GM23338 (cell line): ENCODE measurements around the gene MUC22.

Experiments
- CREB1 ChIP-seq: fragments of 250-450 bp; sonication (Bioruptor Pico); IDR thresholded peaks from 2 replicates; pipeline ENCODE4 v1.5.0; 2020; ENCODE audit warnings: low read depth, mild to moderate bottlenecking, moderate library complexity
- CTCF ChIP-seq, 2 experiments: fragments of 200-600 bp in 1 of 2; sonication (generic) in 1 of 2; conservative IDR thresholded peaks; 2 replicates each; pipeline versions ENCODE4 v1.5.1 to v1.6.1; 2016 to 2017; ENCODE audit warnings: antibody characterized with exemption in 2 of 2, low read depth in 2 of 2, mild to moderate bottlenecking in 2 of 2, moderate library complexity in 1 of 2
- ETS1 ChIP-seq: IDR thresholded peaks from 2 replicates; pipeline ENCODE4 v1.6.1; 2016; ENCODE audit warnings: antibody characterized with exemption
- EZH2 ChIP-seq: fragments of 200-600 bp; sonication (generic); IDR thresholded peaks from one replicate; pipeline ENCODE4 v1.8.0; 2017; ENCODE audit warnings: antibody characterized with exemption, mild to moderate bottlenecking, low read depth; ENCODE audit not compliant: unreplicated experiment
- EZH2phosphoT487 ChIP-seq: fragments of 200-600 bp; sonication (generic); IDR thresholded peaks from one replicate; pipeline ENCODE4 v1.8.1; 2018; ENCODE audit warnings: antibody characterized with exemption; ENCODE audit not compliant: unreplicated experiment
- JUNB ChIP-seq: IDR thresholded peaks from one replicate; pipeline ENCODE4 v1.6.1; 2016; ENCODE audit warnings: antibody characterized with exemption; ENCODE audit not compliant: unreplicated experiment
- NANOG ChIP-seq: IDR thresholded peaks from 2 replicates; pipeline ENCODE4 v1.6.1; 2016; ENCODE audit warnings: antibody characterized with exemption, borderline replicate concordance
- POLR2AphosphoS5 ChIP-seq: IDR thresholded peaks from 2 replicates; pipeline ENCODE4 v1.6.1; 2016; ENCODE audit warnings: antibody characterized with exemption, low read depth
- ZNF114 ChIP-seq: fragments of 250-450 bp; sonication (Bioruptor Pico); IDR thresholded peaks from 2 replicates; pipeline ENCODE4 v1.5.0; 2020; ENCODE audit warnings: mild to moderate bottlenecking, moderate library complexity
- ZNF331 ChIP-seq: fragments of 250-450 bp; sonication (Bioruptor Pico); IDR thresholded peaks from 2 replicates; pipeline ENCODE4 v1.5.0; 2020; ENCODE audit warnings: low read depth, mild to moderate bottlenecking, moderate library complexity
- TF ChIP-seq, protein P1 (sequence below): IDR thresholded peaks from one replicate; pipeline ENCODE4 v1.6.1; 2018; ENCODE audit warnings: antibody characterized with exemption; ENCODE audit not compliant: unreplicated experiment

GRCh38 chr6:31010393-31011060, at the start of gene MUC22:
- TF ChIP-seq EZH2: no peak
- no peak for TF ChIP-seq CTCF (conservative IDR thresholded peaks at IDR 0.05; ENCODE audit: low read depth in 2 of 2)
- TF ChIP-seq CREB1 (CRISPR knock-in tag): no peak
- TF ChIP-seq, protein P1, sequence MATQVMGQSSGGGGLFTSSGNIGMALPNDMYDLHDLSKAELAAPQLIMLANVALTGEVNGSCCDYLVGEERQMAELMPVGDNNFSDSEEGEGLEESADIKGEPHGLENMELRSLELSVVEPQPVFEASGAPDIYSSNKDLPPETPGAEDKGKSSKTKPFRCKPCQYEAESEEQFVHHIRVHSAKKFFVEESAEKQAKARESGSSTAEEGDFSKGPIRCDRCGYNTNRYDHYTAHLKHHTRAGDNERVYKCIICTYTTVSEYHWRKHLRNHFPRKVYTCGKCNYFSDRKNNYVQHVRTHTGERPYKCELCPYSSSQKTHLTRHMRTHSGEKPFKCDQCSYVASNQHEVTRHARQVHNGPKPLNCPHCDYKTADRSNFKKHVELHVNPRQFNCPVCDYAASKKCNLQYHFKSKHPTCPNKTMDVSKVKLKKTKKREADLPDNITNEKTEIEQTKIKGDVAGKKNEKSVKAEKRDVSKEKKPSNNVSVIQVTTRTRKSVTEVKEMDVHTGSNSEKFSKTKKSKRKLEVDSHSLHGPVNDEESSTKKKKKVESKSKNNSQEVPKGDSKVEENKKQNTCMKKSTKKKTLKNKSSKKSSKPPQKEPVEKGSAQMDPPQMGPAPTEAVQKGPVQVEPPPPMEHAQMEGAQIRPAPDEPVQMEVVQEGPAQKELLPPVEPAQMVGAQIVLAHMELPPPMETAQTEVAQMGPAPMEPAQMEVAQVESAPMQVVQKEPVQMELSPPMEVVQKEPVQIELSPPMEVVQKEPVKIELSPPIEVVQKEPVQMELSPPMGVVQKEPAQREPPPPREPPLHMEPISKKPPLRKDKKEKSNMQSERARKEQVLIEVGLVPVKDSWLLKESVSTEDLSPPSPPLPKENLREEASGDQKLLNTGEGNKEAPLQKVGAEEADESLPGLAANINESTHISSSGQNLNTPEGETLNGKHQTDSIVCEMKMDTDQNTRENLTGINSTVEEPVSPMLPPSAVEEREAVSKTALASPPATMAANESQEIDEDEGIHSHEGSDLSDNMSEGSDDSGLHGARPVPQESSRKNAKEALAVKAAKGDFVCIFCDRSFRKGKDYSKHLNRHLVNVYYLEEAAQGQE: no peak
- no peak for TF ChIP-seq ETS1
- no peak for TF ChIP-seq POLR2AphosphoS5
- no peak for TF ChIP-seq EZH2phosphoT487
- no peak for TF ChIP-seq ZNF114
- no peak for TF ChIP-seq JUNB
- TF ChIP-seq NANOG: no peak
- TF ChIP-seq ZNF331 (CRISPR knock-in tag): no peak
